Measurements from ENCODE around the gene PSMB5. TPM values are rescaled to one million over a fixed set of nuclear protein-coding genes. Genes with fewer than 3 reads are reported as not detected.

The PSMB5 gene
- polyA plus RNA-seq, 1 experiment, result 304 TPM

GRCh38 chr14:23071244-23071920 lies 36.7 kb upstream of the PSMB5 start:
- no peak for TF ChIP-seq CTCF (IDR thresholded peaks at IDR 0.05; ENCODE audit: insufficient read depth, low read depth, low read length)
- ChIA-PET CTCF (interaction anchor here (0.6 to 4.7 kb wide), 13 partner anchors 9 to 85 kb away, joined by 3 to 57 read pairs (median 6); partner anchors contain the start of genes ACIN1 and C14orf119), POLR2A (interaction anchor here (1.0 kb wide), 1 partner anchor 23 kb away, joined by 3 read pairs; the partner anchor contains the start of gene ACIN1)
- peak overlapping the region; percentile 66 for H3K4me3 ChIP-seq (ENCODE audit: low read depth, low read length)
- DNase-seq (ENCODE audit: low read depth), result peak; percentile 72
- H3K27me3 ChIP-seq (ENCODE audit: control insufficient read depth, insufficient read depth, low read length), result no peaks in the 10 kb centered on the region
- H3K36me3 ChIP-seq (ENCODE audit: control insufficient read depth, insufficient read depth, low read length), result peaks cover 29% of the 10 kb centered on the region

- H3K36me3 ChIP-seq (ENCODE audit: control insufficient read depth, insufficient read depth, low read length), result peaks cover 23% of the 10 kb centered on the region
- no peak for DNase-seq (ENCODE audit: low read depth)
- TF ChIP-seq CTCF (IDR thresholded peaks at IDR 0.05; ENCODE audit: insufficient read depth, low read depth, low read length), result no peak
- no peaks in the 10 kb centered on the region for H3K27me3 ChIP-seq (ENCODE audit: control insufficient read depth, insufficient read depth, low read length)
- POLR2A ChIA-PET, result no interaction called here
- CTCF ChIA-PET, result interaction anchor here (1.0 to 4.7 kb wide), 10 partner anchors 8 to 84 kb away, joined by 3 to 57 read pairs (median 7); partner anchors contain the start of genes ACIN1 and C14orf119
- peak overlapping the region; percentile 66 for H3K4me3 ChIP-seq (ENCODE audit: low read depth, low read length)
Observed at GRCh38 chr14:23070262-23071129, 35.8 kb upstream of the PSMB5 start.

GRCh38 chr14:23069413-23069806 lies 34.7 kb upstream of the PSMB5 start:
- H3K27me3 ChIP-seq (ENCODE audit: control insufficient read depth, insufficient read depth, low read length), result no peaks in the 10 kb centered on the region
- CTCF ChIA-PET, result interaction anchor here (0.5 to 4.7 kb wide), 44 partner anchors 9 to 417 kb away, joined by 3 to 144 read pairs (median 5); partner anchors contain the start of genes ACIN1, AJUBA, C14orf119 and CDH24
- DNase-seq (ENCODE audit: low read depth), result no peak
- TF ChIP-seq CTCF (IDR thresholded peaks at IDR 0.05; ENCODE audit: insufficient read depth, low read depth, low read length), result no peak
- POLR2A ChIA-PET, result interaction anchor here (0.6 to 1.2 kb wide), 3 partner anchors 9 to 39 kb away, joined by 3 to 7 read pairs (median 5); partner anchors contain the start of genes ACIN1 and C14orf119
- peaks cover 20% of the 10 kb centered on the region for H3K36me3 ChIP-seq (ENCODE audit: control insufficient read depth, insufficient read depth, low read length)
- no peak overlapping the region for H3K4me3 ChIP-seq (ENCODE audit: low read depth, low read length)

DNA sequence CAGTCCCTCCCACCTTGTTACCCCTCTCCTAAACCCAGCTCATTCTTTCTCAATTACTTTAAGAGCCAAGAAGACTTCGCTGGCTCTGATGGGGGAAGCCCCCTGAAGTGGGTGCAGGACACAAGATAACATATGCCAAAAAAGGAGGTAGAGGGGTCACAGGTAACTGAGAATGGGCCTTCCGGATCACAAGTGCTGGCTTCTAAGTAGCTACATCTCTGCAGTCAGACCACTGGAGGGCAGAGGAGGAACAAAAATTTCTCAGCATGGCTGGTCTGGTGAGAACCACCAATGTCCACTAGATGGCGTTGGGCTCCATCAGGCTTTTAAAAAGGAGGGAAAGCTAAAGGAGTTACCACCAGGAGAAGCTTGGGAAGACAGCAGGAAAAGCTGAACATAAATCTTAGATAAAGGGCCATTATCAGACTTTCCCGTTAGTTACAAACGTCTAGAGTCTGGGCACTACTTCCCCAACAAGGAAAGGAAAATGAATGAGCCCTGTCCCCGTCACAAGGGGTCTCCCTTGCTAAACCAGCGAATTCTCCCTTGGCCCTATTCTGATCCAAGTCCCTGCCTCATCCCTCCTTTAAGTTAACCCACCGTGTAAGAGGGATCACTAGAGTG lies 34.2 kb upstream of the PSMB5 start:
- peak; percentile 70 for DNase-seq (ENCODE audit: low read depth)
- Histone ChIP-seq H3K4me3 (ENCODE audit: low read depth, low read length) (no peak overlapping the region), H3K27me3 (ENCODE audit: control insufficient read depth, insufficient read depth, low read length) (no peaks in the 10 kb centered on the region), H3K36me3 (ENCODE audit: control insufficient read depth, insufficient read depth, low read length) (peaks cover 23% of the 10 kb centered on the region)
- CTCF ChIA-PET, result interaction anchor here (0.5 to 4.7 kb wide), 47 partner anchors 10 to 416 kb away, joined by 3 to 144 read pairs (median 5); partner anchors contain the start of genes ACIN1, AJUBA, C14orf119 and CDH24
- POLR2A ChIA-PET, result interaction anchor here (0.6 to 1.3 kb wide), 4 partner anchors 10 to 41 kb away, joined by 3 to 7 read pairs (median 4); partner anchors contain the start of genes ACIN1 and C14orf119
- peak; percentile 99 for TF ChIP-seq CTCF (IDR thresholded peaks at IDR 0.05; ENCODE audit: insufficient read depth, low read depth, low read length)
